ENCODE measurements around the gene BCL2L11. TPM values are rescaled to one million over a fixed set of nuclear protein-coding genes. Genes with fewer than 3 reads are reported as not detected.

The BCL2L11 gene
- total RNA-seq, 1 experiment from 2014 or later = 21.2 TPM

DNA sequence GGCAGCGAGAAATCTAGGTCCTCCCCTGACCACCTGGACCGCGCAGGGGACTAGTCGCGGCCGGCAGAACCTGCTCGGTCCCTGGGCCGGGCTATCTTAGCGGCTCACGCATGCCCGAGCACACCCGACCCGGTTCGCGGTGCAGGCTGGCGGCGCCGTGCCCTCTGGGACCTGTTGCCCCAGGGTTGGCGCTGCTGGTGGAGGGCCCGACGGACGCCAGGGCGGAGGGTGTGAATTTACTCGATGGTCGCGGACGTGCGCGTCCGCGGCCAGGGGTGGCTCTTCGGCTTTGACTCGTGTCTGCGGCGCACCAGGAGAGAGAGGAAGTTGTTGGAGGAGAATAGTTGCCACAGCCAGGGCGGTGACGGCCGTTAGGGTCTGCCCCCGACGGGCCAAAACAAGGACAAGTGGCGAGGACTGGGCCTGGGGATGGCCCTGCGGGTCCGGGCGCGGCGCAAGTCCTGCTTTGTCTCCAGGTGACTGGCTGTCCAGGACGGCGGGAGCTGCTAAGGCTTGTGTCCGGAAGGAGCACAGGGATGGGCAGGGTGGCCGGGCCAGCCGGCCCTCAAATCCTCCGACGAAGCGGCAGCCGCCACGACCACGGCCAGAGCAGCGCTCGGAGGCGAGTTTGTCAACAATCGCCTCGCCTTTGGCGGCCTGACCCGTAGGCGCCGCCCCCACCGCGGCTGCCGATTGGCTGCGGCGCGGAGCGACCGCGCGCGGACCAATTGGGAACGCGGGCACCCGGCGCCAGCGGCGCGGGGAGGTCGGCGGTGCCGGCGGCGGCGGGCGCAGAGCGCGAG lies 1.3 kb downstream of the BCL2L11 start:
- Histone ChIP-seq H2BK12ac (ENCODE audit: insufficient read length, low read depth, low read length) (no peak overlapping the region), H4K20me1 (ENCODE audit: control insufficient read depth, insufficient read depth, insufficient read length) (no peaks in the 10 kb centered on the region), H2BK20ac (ENCODE audit: low read depth, low read length, poor library complexity, severe bottlenecking) (no peak overlapping the region), H3K4me2 (ENCODE audit: insufficient read depth, insufficient read length, low read length) (peak overlapping the region; percentile 78), H2BK5ac (ENCODE audit: insufficient read length, low read length) (no peak overlapping the region), H3K9me3 (ENCODE audit: control insufficient read depth, low read depth, low read length) (no peaks in the 10 kb centered on the region), H2AK5ac (ENCODE audit: insufficient read length, low read length) (no peak overlapping the region), H3K4ac (ENCODE audit: low read depth, low read length) (no peak overlapping the region), H3K27ac (ENCODE audit: insufficient read length, low read depth, low read length) (no peak overlapping the region), H3K79me1 (ENCODE audit: insufficient read depth, low read depth, low read length, poor library complexity, severe bottlenecking) (peaks cover 4% of the 10 kb centered on the region), H3K23me2 (ENCODE audit: insufficient read length, low read depth, low read length, poor library complexity, severe bottlenecking) (peaks cover 48% of the 10 kb centered on the region), H3K9ac (ENCODE audit: extremely low read depth, insufficient read length, low read length) (peak overlapping the region; percentile 83), H3K14ac (ENCODE audit: insufficient read depth, low read length) (peak overlapping the region; percentile 85), H4K5ac (ENCODE audit: insufficient read length, low read depth, low read length) (no peak overlapping the region), H3K79me2 (ENCODE audit: insufficient read depth, low read length) (no peaks in the 10 kb centered on the region), H2BK15ac (ENCODE audit: low read depth, low read length) (no peak overlapping the region; the same call in 1 of the 2 replicates), H3T11ph (ENCODE audit: low read length) (no peak overlapping the region), H2AFZ (ENCODE audit: low read length) (no peak overlapping the region), H4K91ac (ENCODE audit: insufficient read length, low read depth, low read length) (no peak overlapping the region), H3K23ac (ENCODE audit: insufficient read length, low read depth, low read length) (no peak overlapping the region), H3K4me1 (ENCODE audit: insufficient read depth, low read length) (no peaks in the 10 kb centered on the region), H4K8ac (replicated peaks; ENCODE audit: insufficient read length, low read depth, low read length) (no peak overlapping the region), H3K56ac (ENCODE audit: insufficient read length, low read depth, low read length) (no peak overlapping the region), H3K18ac (ENCODE audit: insufficient read length, low read depth, low read length) (peak overlapping the region; percentile 64), H2BK120ac (ENCODE audit: low read depth, low read length, poor library complexity, severe bottlenecking) (no peak overlapping the region), H3K27me3 (ENCODE audit: insufficient read depth, low read length) (peaks cover 30% of the 10 kb centered on the region)
- H3K4me3 Mint-ChIP-seq = peak overlapping the region; percentile 86 to 93
- H3K27me3 Mint-ChIP-seq (ENCODE audit: low read depth) = peaks cover 42% of the 10 kb centered on the region
- peak overlapping the region in 1 of 3 experiments; percentile 79; a peak in 1 of 7 replicates for H3K27ac Mint-ChIP-seq
- WGBS (ENCODE audit: extremely low coverage, insufficient read length, low lambda C conversion rate) = no CpG with 5 or more reads among the region's 93 CpGs
- peak; percentile 88 for DNase-seq
- TF ChIP-seq, protein P1, sequence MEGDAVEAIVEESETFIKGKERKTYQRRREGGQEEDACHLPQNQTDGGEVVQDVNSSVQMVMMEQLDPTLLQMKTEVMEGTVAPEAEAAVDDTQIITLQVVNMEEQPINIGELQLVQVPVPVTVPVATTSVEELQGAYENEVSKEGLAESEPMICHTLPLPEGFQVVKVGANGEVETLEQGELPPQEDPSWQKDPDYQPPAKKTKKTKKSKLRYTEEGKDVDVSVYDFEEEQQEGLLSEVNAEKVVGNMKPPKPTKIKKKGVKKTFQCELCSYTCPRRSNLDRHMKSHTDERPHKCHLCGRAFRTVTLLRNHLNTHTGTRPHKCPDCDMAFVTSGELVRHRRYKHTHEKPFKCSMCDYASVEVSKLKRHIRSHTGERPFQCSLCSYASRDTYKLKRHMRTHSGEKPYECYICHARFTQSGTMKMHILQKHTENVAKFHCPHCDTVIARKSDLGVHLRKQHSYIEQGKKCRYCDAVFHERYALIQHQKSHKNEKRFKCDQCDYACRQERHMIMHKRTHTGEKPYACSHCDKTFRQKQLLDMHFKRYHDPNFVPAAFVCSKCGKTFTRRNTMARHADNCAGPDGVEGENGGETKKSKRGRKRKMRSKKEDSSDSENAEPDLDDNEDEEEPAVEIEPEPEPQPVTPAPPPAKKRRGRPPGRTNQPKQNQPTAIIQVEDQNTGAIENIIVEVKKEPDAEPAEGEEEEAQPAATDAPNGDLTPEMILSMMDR (conservative IDR thresholded peaks at IDR 0.05) = no peak
- H3K4me1 Mint-ChIP-seq = peaks cover 25 to 29% of the 10 kb centered on the region in 2 experiments
- peaks cover 15 to 34% (median 33%) of the 10 kb centered on the region in 3 experiments for H3K36me3 Mint-ChIP-seq (ENCODE audit: insufficient read depth in 1 of 3, low read depth in 3 of 3)
- peaks cover 3 to 5% of the 10 kb centered on the region in 2 experiments; a peak in 4 of 5 replicates for H3K9me3 Mint-ChIP-seq

Measured in H9 (cell line).